GM23338 (cell line): ENCODE measurements around the gene HCRTR1. TPM values are rescaled to one million over a fixed set of nuclear protein-coding genes. Genes with fewer than 3 reads are reported as not detected.

Experiments
- ATAC-seq: fragments of 200-7000 bp; cut with Tn5 transposase; 3 replicates; pipeline ENCODE4 v1.9.1; 2020
- DNase-seq: peaks from one replicate; pipeline ENCODE4 v3.0.0-alpha.2; 2015; ENCODE audit warnings: low spot score
- H2AFZ ChIP-seq: fragments of 200-600 bp; sonication (generic); 2 replicates; pipeline ENCODE4 v1.8.0; 2016; ENCODE audit warnings: antibody characterized with exemption, mild to moderate bottlenecking, moderate library complexity
- H3F3A ChIP-seq: fragments of 200-600 bp; sonication (generic); replicated peaks from 2 replicates; pipeline ENCODE4 v1.8.0; 2017; ENCODE audit warnings: antibody characterized with exemption, mixed run types, low read depth
- H3K27ac ChIP-seq: fragments of 200-600 bp; sonication (generic); 2 replicates; pipeline ENCODE4 v1.6.1; 2016; ENCODE audit warnings: low read depth
- H3K27me3 ChIP-seq: fragments of 200-600 bp; sonication (generic); 2 replicates; pipeline ENCODE4 v1.8.0; 2016; ENCODE audit warnings: mild to moderate bottlenecking, mixed run types, moderate library complexity; ENCODE audit not compliant: insufficient read depth
- H3K36me3 ChIP-seq: fragments of 200-600 bp; sonication (generic); 2 replicates; pipeline ENCODE4 v1.8.0; 2016; ENCODE audit warnings: mild to moderate bottlenecking; ENCODE audit not compliant: insufficient read depth
- H3K4me1 ChIP-seq: fragments of 200-600 bp; sonication (generic); 2 replicates; pipeline ENCODE4 v1.8.0; 2016; ENCODE audit warnings: mild to moderate bottlenecking, moderate library complexity; ENCODE audit not compliant: insufficient read depth
- H3K4me2 ChIP-seq: fragments of 200-600 bp; sonication (generic); 2 replicates; pipeline ENCODE4 v1.7.1; 2017; ENCODE audit warnings: mixed run types
- H3K4me3 ChIP-seq: fragments of 200-600 bp; sonication (generic); 2 replicates; pipeline ENCODE4 v1.6.1; 2016; ENCODE audit warnings: mixed run types
- H3K79me2 ChIP-seq: fragments of 200-600 bp; sonication (generic); replicated peaks from 2 replicates; pipeline ENCODE4 v1.8.0; 2017; ENCODE audit warnings: mild to moderate bottlenecking; ENCODE audit not compliant: insufficient read depth
- H3K9me2 ChIP-seq: fragments of 200-600 bp; sonication (generic); 2 replicates; pipeline ENCODE4 v1.8.0; 2017; ENCODE audit not compliant: insufficient read depth
- H4K20me1 ChIP-seq: fragments of 200-600 bp; sonication (generic); replicated peaks from 2 replicates; pipeline ENCODE4 v1.8.0; 2017; ENCODE audit warnings: mild to moderate bottlenecking; ENCODE audit not compliant: insufficient read depth
- H3K27ac Mint-ChIP-seq: 2 replicates; pipeline ENCODE4 v1.8.0; 2020; ENCODE audit warnings: inconsistent platforms, mild to moderate bottlenecking, moderate library complexity, mixed read lengths
- H3K27me3 Mint-ChIP-seq: 3 replicates; pipeline ENCODE4 v1.8.0; 2022; ENCODE audit warnings: low read depth, mild to moderate bottlenecking, moderate library complexity, mixed read lengths, inconsistent platforms; ENCODE audit not compliant: insufficient read depth, poor library complexity
- H3K36me3 Mint-ChIP-seq: 3 replicates; pipeline ENCODE4 v1.8.0; 2021; ENCODE audit warnings: low read depth, mild to moderate bottlenecking, inconsistent platforms, moderate library complexity, mixed read lengths
- H3K4me1 Mint-ChIP-seq: 3 replicates; pipeline ENCODE4 v1.8.0; 2020; ENCODE audit warnings: mild to moderate bottlenecking, inconsistent platforms, mixed read lengths
- H3K4me3 Mint-ChIP-seq: 3 replicates; pipeline ENCODE4 v1.8.0; 2021; ENCODE audit warnings: moderate library complexity, mild to moderate bottlenecking, inconsistent platforms, mixed read lengths
- H3K9me3 Mint-ChIP-seq: 3 replicates; pipeline ENCODE4 v1.8.0; 2020; ENCODE audit warnings: moderate library complexity, mild to moderate bottlenecking, inconsistent platforms, mixed read lengths
- EZH2phosphoT487 ChIP-seq: fragments of 200-600 bp; sonication (generic); IDR thresholded peaks from one replicate; pipeline ENCODE4 v1.8.1; 2018; ENCODE audit warnings: antibody characterized with exemption; ENCODE audit not compliant: unreplicated experiment
- NANOG ChIP-seq: IDR thresholded peaks from 2 replicates; pipeline ENCODE4 v1.6.1; 2016; ENCODE audit warnings: antibody characterized with exemption, borderline replicate concordance
- POLR2AphosphoS5 ChIP-seq: IDR thresholded peaks from 2 replicates; pipeline ENCODE4 v1.6.1; 2016; ENCODE audit warnings: antibody characterized with exemption, low read depth
- STAT1 ChIP-seq: IDR thresholded peaks from one replicate; pipeline ENCODE4 v1.6.1; 2016; ENCODE audit warnings: antibody characterized with exemption; ENCODE audit not compliant: unreplicated experiment
- ZNF114 ChIP-seq: fragments of 250-450 bp; sonication (Bioruptor Pico); IDR thresholded peaks from 2 replicates; pipeline ENCODE4 v1.5.0; 2020; ENCODE audit warnings: mild to moderate bottlenecking, moderate library complexity
- polyA plus RNA-seq: library from polyadenylated mRNA; unstranded; fragments of >200 nt; fragmentation: Nextera tagmentation; extraction: Ambion mirVana; gene quantifications from 2 replicates; pipeline ENCODE4 v1.2.1, GENCODE V29; 2016
- total RNA-seq: library from RNA; depleted of rRNA; stranded (reverse); fragments of >200 nt; shearing (Covaris generic); gene quantifications from 2 replicates; pipeline ENCODE4 v1.2.3, GENCODE V29; 2014
- TF ChIP-seq, protein P1 (sequence below): fragments of 250-450 bp; sonication (Bioruptor Pico); IDR thresholded peaks from 2 replicates; pipeline ENCODE4 v1.5.0; 2020; ENCODE audit warnings: mild to moderate bottlenecking, moderate library complexity
- TF ChIP-seq, protein P2 (sequence below): IDR thresholded peaks from 2 replicates; pipeline ENCODE4 v1.6.1; 2016; ENCODE audit warnings: antibody characterized with exemption

Gene HCRTR1
- total and polyA plus RNA-seq, 2 experiments from 2014 or later = 0.15 to 1.0 TPM

DNA sequence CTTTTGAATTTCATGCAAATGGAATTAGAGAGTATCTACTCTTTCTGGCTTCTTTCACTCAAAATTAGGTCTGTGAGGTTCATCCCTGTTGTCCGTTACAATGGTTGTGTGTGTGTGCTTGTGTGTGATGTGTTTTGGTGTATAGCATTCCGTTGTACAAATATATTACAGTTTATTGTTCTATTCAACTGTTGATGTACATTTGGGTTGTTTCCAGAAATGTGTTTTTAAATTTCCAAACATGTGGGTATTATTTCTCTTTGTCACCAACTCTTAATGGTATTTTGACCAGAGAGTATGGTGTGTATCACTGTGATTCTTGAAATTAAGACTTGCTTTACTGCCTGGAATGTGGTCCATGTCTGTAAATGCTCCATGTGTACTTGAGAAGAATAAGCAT is 16.8 kb upstream of the HCRTR1 start:
- Mint-ChIP-seq H3K36me3 (no peaks in the 10 kb centered on the region), H3K9me3 (no peaks in the 10 kb centered on the region), H3K27ac (no peak overlapping the region), H3K4me3 (no peak overlapping the region), H3K4me1 (no peaks in the 10 kb centered on the region), H3K27me3 (peaks cover 3% of the 10 kb centered on the region)
- H3F3A ChIP-seq = no peaks in the 10 kb centered on the region
- no peaks in the 10 kb centered on the region for H3K36me3 ChIP-seq
- no peak overlapping the region for H3K27ac ChIP-seq
- no peak for ATAC-seq
- H2AFZ ChIP-seq = no peak overlapping the region
- DNase-seq = no peak
- H4K20me1 ChIP-seq = no peaks in the 10 kb centered on the region
- H3K4me1 ChIP-seq = no peaks in the 10 kb centered on the region
- no peaks in the 10 kb centered on the region for H3K27me3 ChIP-seq
- TF ChIP-seq STAT1 = no peak
- no peak for TF ChIP-seq NANOG
- TF ChIP-seq POLR2AphosphoS5 = no peak
- TF ChIP-seq, protein P1, sequence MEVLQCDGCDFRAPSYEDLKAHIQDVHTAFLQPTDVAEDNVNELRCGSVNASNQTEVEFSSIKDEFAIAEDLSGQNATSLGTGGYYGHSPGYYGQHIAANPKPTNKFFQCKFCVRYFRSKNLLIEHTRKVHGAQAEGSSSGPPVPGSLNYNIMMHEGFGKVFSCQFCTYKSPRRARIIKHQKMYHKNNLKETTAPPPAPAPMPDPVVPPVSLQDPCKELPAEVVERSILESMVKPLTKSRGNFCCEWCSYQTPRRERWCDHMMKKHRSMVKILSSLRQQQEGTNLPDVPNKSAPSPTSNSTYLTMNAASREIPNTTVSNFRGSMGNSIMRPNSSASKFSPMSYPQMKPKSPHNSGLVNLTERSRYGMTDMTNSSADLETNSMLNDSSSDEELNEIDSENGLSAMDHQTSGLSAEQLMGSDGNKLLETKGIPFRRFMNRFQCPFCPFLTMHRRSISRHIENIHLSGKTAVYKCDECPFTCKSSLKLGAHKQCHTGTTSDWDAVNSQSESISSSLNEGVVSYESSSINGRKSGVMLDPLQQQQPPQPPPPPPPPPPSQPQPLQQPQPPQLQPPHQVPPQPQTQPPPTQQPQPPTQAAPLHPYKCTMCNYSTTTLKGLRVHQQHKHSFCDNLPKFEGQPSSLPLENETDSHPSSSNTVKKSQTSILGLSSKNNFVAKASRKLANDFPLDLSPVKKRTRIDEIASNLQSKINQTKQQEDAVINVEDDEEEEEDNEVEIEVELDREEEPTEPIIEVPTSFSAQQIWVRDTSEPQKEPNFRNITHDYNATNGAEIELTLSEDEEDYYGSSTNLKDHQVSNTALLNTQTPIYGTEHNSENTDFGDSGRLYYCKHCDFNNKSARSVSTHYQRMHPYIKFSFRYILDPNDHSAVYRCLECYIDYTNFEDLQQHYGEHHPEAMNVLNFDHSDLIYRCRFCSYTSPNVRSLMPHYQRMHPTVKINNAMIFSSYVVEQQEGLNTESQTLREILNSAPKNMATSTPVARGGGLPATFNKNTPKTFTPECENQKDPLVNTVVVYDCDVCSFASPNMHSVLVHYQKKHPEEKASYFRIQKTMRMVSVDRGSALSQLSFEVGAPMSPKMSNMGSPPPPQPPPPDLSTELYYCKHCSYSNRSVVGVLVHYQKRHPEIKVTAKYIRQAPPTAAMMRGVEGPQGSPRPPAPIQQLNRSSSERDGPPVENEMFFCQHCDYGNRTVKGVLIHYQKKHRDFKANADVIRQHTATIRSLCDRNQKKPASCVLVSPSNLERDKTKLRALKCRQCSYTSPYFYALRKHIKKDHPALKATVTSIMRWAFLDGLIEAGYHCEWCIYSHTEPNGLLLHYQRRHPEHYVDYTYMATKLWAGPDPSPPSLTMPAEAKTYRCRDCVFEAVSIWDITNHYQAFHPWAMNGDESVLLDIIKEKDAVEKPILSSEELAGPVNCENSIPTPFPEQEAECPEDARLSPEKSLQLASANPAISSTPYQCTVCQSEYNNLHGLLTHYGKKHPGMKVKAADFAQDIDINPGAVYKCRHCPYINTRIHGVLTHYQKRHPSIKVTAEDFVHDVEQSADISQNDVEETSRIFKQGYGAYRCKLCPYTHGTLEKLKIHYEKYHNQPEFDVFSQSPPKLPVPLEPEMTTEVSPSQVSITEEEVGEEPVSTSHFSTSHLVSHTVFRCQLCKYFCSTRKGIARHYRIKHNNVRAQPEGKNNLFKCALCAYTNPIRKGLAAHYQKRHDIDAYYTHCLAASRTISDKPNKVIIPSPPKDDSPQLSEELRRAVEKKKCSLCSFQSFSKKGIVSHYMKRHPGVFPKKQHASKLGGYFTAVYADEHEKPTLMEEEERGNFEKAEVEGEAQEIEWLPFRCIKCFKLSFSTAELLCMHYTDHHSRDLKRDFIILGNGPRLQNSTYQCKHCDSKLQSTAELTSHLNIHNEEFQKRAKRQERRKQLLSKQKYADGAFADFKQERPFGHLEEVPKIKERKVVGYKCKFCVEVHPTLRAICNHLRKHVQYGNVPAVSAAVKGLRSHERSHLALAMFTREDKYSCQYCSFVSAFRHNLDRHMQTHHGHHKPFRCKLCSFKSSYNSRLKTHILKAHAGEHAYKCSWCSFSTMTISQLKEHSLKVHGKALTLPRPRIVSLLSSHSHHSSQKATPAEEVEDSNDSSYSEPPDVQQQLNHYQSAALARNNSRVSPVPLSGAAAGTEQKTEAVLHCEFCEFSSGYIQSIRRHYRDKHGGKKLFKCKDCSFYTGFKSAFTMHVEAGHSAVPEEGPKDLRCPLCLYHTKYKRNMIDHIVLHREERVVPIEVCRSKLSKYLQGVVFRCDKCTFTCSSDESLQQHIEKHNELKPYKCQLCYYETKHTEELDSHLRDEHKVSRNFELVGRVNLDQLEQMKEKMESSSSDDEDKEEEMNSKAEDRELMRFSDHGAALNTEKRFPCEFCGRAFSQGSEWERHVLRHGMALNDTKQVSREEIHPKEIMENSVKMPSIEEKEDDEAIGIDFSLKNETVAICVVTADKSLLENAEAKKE (CRISPR knock-in tag) = no peak
- TF ChIP-seq, protein P2, sequence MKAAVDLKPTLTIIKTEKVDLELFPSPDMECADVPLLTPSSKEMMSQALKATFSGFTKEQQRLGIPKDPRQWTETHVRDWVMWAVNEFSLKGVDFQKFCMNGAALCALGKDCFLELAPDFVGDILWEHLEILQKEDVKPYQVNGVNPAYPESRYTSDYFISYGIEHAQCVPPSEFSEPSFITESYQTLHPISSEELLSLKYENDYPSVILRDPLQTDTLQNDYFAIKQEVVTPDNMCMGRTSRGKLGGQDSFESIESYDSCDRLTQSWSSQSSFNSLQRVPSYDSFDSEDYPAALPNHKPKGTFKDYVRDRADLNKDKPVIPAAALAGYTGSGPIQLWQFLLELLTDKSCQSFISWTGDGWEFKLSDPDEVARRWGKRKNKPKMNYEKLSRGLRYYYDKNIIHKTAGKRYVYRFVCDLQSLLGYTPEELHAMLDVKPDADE = no peak
- TF ChIP-seq EZH2phosphoT487 = no peak
- TF ChIP-seq ZNF114 (CRISPR knock-in tag) = no peak
- no peak overlapping the region for H3K4me3 ChIP-seq
- no peaks in the 10 kb centered on the region for H3K79me2 ChIP-seq
- no peak overlapping the region for H3K4me2 ChIP-seq
- no peaks in the 10 kb centered on the region for H3K9me2 ChIP-seq
